Adrenal gland (tissue), 12 donors: ENCODE measurements around the gene DAGLB. TPM values are rescaled to one million over a fixed set of nuclear protein-coding genes. Genes with fewer than 3 reads are reported as not detected.

ENCODE experiments used
- DNase-seq, 7 donors: peaks; one replicate each; pipeline ENCODE4 v3.0.0-alpha.2; 2019 to 2020
- H3K27ac ChIP-seq, 5 donors: fragments of 200-600 bp; sonication (generic) in 4 of 5; 1 replicate in 3 of 5; 2 replicates in 2 of 5; pipeline versions ENCODE4 v1.5.1 to v1.8.0; 2016 to 2020; ENCODE audit warnings: mild to moderate bottlenecking in 1 of 5
- H3K27me3 ChIP-seq: fragments of 200-600 bp; 2 replicates; pipeline ENCODE4 v1.8.0; 2021
- H3K36me3 ChIP-seq, 2 donors: fragments of 200-600 bp; replicated peaks in 1 of 2; 1 replicate in 1 of 2; 2 replicates in 1 of 2; pipeline versions ENCODE4 v1.5.1 to v1.8.0; 2018 to 2022
- H3K4me1 ChIP-seq, 2 donors: fragments of 200-600 bp; replicated peaks in 1 of 2; 1 replicate in 1 of 2; 2 replicates in 1 of 2; pipeline versions ENCODE4 v1.5.1 to v1.8.0; 2018 to 2021
- H3K4me3 ChIP-seq, 4 donors: fragments of 200-600 bp; sonication (generic) in 3 of 4; one replicate each; pipeline ENCODE4 v1.5.1; 2016 to 2018
- H3K9me3 ChIP-seq, 3 donors: fragments of 200-600 bp; sonication (generic) in 1 of 3; replicated peaks in 1 of 3; 1 replicate in 2 of 3; 2 replicates in 1 of 3; pipeline versions ENCODE4 v1.5.1 to v1.8.0; 2016 to 2021
- CTCF ChIP-seq, 6 experiments: fragments of 450-650 bp in 4 of 6; fragments of 200-600 bp in 2 of 6; sonication (generic) in 1 of 6; IDR thresholded peaks; 1 replicate in 5 of 6; 2 replicates in 1 of 6; pipeline versions ENCODE4 v1.5.1 to v1.8.0; 2016 to 2021; ENCODE audit warnings: antibody characterized with exemption in 6 of 6, mild to moderate bottlenecking in 2 of 6, moderate library complexity in 1 of 6
- POLR2A ChIP-seq, 2 donors: fragments of 450-650 bp; IDR thresholded peaks; one replicate each; pipeline ENCODE4 v1.6.1; 2017; ENCODE audit warnings: antibody characterized with exemption in 2 of 2, mild to moderate bottlenecking in 2 of 2, moderate library complexity in 1 of 2
- WGBS, 4 donors: extraction: QIAGEN DNeasy Blood & Tissue Kit in 2 of 4; methylation state at CpG; one replicate each; pipeline versions ENCODE4 v1.1.5 to v1.1.7; 2013 to 2017; 5-methylcytosine and 5-hydroxymethylcytosine counted together
- intact Hi-C, 2 donors: fragments of 100-400 bp; cut with DNase I; formaldehyde crosslinking; loops; one replicate each; pipeline versions ENCODE4 v1.14.1 to v1.15.0; 2022 to 2023
- polyA plus RNA-seq, 3 donors: library from polyadenylated mRNA; stranded (reverse); fragments of 200-250 nt in 2 of 3; fragments of 350-450 nt in 1 of 3; fragmentation: Illumina TruSeq in 1 of 3; extraction: RNeasy Lipid Tissue Mini Kit (QIAGEN cat#74804) in 1 of 3; gene quantifications; one replicate each; pipeline ENCODE4 v1.2.3, GENCODE V29; 2013 to 2014
- total RNA-seq, 9 donors: library from RNA; depleted of rRNA in 4 of 9; stranded (reverse); fragments of >200 nt in 4 of 9; fragments of 120-200 nt in 1 of 9; fragmentation: NEBNext Ultra II Directional in 1 of 9; extraction: Animal tissue kit (Norgen Biotek cat#: 25700) in 1 of 9; gene quantifications; one replicate each; pipeline versions ENCODE4 v1.1.0 to v1.2.4, GENCODE V29; 2013 to 2023
- donor health status: healthy with polysubstance abuse.
- donor health status: Bipolar disorder and iron deficiency.
- donor health status: DM: yes; HTN: yes; CAD: no.
- donor health status: DM: no; HTN: no; CAD: no.
- donor health status: DM: no; HTN: no; CAD: no.
- donor health status: DM: yes; HTN: yes; CAD: no.

The DAGLB gene
- total and polyA plus RNA-seq, 12 donors, result 19.8 to 56.7 (median 36.7) TPM

GRCh38 chr7:6360841-6361240 lies 86.9 kb downstream of the DAGLB start:
- Histone ChIP-seq H3K9me3 (no peaks in the 10 kb centered on the region), H3K4me1 (no peaks in the 10 kb centered on the region), H3K36me3 (no peaks in the 10 kb centered on the region), H3K4me3 (no peak overlapping the region), H3K27ac (no peak overlapping the region), H3K27me3 (no peaks in the 10 kb centered on the region)
- no peak for DNase-seq
- intact Hi-C loops, result no loop called here
- WGBS, 4 donors, result 65 to 84% (median 79%) methylated on average over 5 of the region's 5 CpGs
- TF ChIP-seq POLR2A (IDR thresholded peaks at IDR 0.05), result no peak
- TF ChIP-seq CTCF (IDR thresholded peaks at IDR 0.05), result no peak

GRCh38 chr7:6359734-6360133 lies 88.0 kb downstream of the DAGLB start:
- Histone ChIP-seq H3K9me3 (no peaks in the 10 kb centered on the region), H3K4me3 (no peak overlapping the region), H3K4me1 (no peaks in the 10 kb centered on the region), H3K36me3 (no peaks in the 10 kb centered on the region), H3K27me3 (no peaks in the 10 kb centered on the region), H3K27ac (no peak overlapping the region)
- TF ChIP-seq POLR2A (IDR thresholded peaks at IDR 0.05), result no peak
- TF ChIP-seq CTCF (IDR thresholded peaks at IDR 0.05), result no peak
- intact Hi-C loops, result no loop called here
- 75 to 95% (median 87%) methylated on average over 2 of the region's 2 CpGs for WGBS, 4 donors
- DNase-seq, result no peak

Other genes with a start within 250 kb of the DAGLB start
- gene CYTH3, start 175.3 kb downstream of the DAGLB start, total RNA-seq, result 10 to 100 TPM; 11.4 to 34.3 (median 18.3) TPM
- 10 to 100 TPM in 1 of 3 donors, 1 to 10 TPM in 2; 7.9 to 12.9 (median 9.5) TPM for gene CYTH3, start 175.3 kb downstream of the DAGLB start, polyA plus RNA-seq
- gene FAM220A, start 99.0 kb downstream of the DAGLB start, total RNA-seq, result 10 to 100 TPM; 12.7 to 17.0 (median 14.5) TPM
- gene FAM220A, start 99.0 kb downstream of the DAGLB start, polyA plus RNA-seq, result 10 to 100 TPM in 1 of 3 donors, 1 to 10 TPM in 2; 4.5 to 15.9 (median 6.0) TPM
- gene RAC1, start 73.4 kb downstream of the DAGLB start, total RNA-seq, result 100 to 1,000 TPM in 8 of 9 donors, 10 to 100 TPM in 1; 82.0 to 243 (median 183) TPM
- gene RAC1, start 73.4 kb downstream of the DAGLB start, polyA plus RNA-seq, result 100 to 1,000 TPM; 208 to 397 (median 296) TPM
- gene KDELR2, start 36.2 kb upstream of the DAGLB start, total RNA-seq, result 100 to 1,000 TPM in 3 of 9 donors, 10 to 100 TPM in 6; 48.2 to 210 (median 92.2) TPM
- gene KDELR2, start 36.2 kb upstream of the DAGLB start, polyA plus RNA-seq, result 100 to 1,000 TPM in 1 of 3 donors, 10 to 100 TPM in 2; 48.1 to 168 (median 55.0) TPM
- 1 to 10 TPM in 5 of 9 donors, under 1 TPM in 3, not detected in 1; 0.11 to 1.8 (median 1.4) TPM for gene GRID2IP, start 103.5 kb upstream of the DAGLB start, total RNA-seq
- gene GRID2IP, start 103.5 kb upstream of the DAGLB start, polyA plus RNA-seq, result under 1 TPM; 0.11 to 0.24 (median 0.24) TPM
- gene ZDHHC4, start 129.5 kb upstream of the DAGLB start, total RNA-seq, result 100 to 1,000 TPM in 2 of 9 donors, 10 to 100 TPM in 7; 49.9 to 115 (median 75.3) TPM
- gene ZDHHC4, start 129.5 kb upstream of the DAGLB start, polyA plus RNA-seq, result 10 to 100 TPM; 38.5 to 53.5 (median 46.3) TPM
- 10 to 100 TPM; 14.5 to 36.2 (median 27.0) TPM for gene INTS15, start 142.1 kb upstream of the DAGLB start, total RNA-seq
- 10 to 100 TPM; 18.1 to 25.3 (median 22.2) TPM for gene INTS15, start 142.1 kb upstream of the DAGLB start, polyA plus RNA-seq
- 10 to 100 TPM in 2 of 9 donors, 1 to 10 TPM in 7; 4.1 to 15.3 (median 5.8) TPM for gene ZNF853, start 167.7 kb upstream of the DAGLB start, total RNA-seq
- gene ZNF853, start 167.7 kb upstream of the DAGLB start, polyA plus RNA-seq, result 1 to 10 TPM; 1.2 to 2.0 (median 1.5) TPM
- gene ZNF316, start 189.4 kb upstream of the DAGLB start, total RNA-seq, result 10 to 100 TPM; 11.4 to 56.6 (median 33.4) TPM
- 10 to 100 TPM; 10.6 to 98.1 (median 25.8) TPM for gene ZNF316, start 189.4 kb upstream of the DAGLB start, polyA plus RNA-seq